ENCODE measurements around the gene SLC25A24.

The SLC25A24 gene

DNA sequence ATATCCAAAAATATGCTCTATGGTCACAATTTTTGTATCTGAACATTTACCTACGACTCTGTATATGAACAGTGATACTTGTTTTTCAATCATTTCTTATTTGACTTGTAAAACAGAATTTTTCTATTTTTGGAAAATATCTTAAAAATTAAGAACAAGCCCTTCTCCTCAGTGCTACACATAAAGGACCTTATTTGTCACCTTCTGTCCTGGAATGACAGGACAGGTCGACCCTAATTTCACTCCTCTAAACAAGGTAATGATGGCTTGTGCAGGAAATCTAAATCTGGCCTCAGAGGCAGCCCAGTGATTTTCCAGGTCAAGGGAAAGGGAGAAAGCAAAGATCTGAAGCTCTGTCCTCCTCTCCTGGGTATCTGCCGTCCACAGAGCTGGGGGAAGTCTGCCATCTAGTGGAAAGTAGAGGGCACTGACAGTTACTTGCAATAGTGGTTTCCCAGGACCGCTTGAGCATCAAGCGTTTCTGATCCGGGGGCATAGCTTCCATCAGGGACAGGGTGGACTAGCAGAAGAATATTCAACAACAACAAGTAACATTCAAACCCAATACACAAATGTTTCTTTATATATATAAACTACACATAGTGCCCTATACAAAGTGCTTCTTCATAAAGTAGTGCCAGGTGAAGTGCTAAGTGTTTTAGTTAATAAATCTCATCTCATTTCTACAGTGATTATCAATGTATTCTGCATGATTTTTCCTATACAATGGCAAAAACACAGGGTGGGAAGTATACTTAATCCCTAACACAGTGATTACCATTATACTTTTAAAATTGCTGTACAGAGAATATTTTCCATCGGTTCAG is 74.6 kb downstream of the SLC25A24 start:
- Mint-ChIP-seq H3K4me3 (no peak overlapping the region), H3K27ac (no peak overlapping the region), H3K9me3 (no peaks in the 10 kb centered on the region), H3K36me3 (no peaks in the 10 kb centered on the region), H3K27me3 (no peaks in the 10 kb centered on the region), H3K4me1 (peaks cover 12% of the 10 kb centered on the region)

DNA sequence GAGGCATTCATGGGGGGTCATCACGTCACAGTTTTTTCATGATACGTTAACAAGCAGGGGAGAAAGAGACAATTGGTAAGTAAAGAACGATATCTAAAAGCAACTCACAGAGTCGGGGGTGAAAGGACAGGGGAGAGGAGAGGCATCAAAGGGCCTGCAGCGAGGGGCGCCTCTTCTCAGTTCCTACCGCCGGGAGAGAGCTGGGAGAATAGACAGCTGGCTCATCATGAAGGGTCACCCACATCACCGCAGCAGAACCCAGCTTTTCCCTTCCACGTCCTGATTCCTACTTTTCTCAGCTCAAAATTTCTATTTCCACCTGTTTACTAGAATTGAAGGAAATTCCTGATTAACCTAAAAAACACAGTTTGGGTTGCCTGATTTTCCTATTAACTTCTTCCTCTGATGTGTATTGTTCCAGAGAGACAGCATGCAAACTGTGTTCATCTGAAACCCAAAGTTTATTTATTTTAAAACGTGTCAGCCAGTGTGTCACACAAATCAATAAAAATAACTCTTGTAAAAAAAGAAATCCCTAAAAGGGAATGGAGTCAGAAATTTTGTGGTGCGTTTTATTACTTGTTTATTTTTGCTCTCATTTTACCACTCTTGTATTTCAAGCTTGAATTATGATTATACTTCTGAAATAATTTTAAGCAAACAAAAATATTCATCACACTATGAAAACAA is 75.4 kb downstream of the SLC25A24 start:
- peaks cover 19% of the 10 kb centered on the region for H3K4me1 Mint-ChIP-seq
- H3K27me3 Mint-ChIP-seq, result no peaks in the 10 kb centered on the region
- no peak overlapping the region for H3K27ac Mint-ChIP-seq
- no peak overlapping the region for H3K4me3 Mint-ChIP-seq
- H3K36me3 Mint-ChIP-seq, result no peaks in the 10 kb centered on the region
- H3K9me3 Mint-ChIP-seq, result no peaks in the 10 kb centered on the region

DNA sequence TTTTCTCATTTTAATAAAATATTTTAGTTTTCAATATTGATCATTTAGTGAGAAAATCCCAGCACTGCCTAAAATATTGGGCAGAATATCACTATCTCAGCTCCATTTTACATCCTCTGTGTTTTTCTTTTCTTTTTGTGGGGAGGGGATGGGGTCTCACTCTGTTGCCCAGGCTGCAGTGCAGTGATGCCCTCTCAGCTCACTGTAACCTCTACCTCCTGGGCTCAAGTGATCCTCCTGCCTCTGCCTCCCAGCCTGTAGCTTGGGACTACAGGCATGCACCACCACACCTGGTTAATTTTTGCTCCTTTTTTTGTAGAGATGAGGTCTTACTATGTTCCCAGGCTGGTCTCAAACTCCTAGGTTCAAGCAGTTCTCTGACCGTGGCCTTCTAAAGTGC is 76.1 kb downstream of the SLC25A24 start:
- Mint-ChIP-seq H3K27ac (no peak overlapping the region), H3K27me3 (no peaks in the 10 kb centered on the region), H3K9me3 (no peaks in the 10 kb centered on the region), H3K4me3 (no peak overlapping the region), H3K4me1 (peaks cover 25% of the 10 kb centered on the region), H3K36me3 (no peaks in the 10 kb centered on the region)

DNA sequence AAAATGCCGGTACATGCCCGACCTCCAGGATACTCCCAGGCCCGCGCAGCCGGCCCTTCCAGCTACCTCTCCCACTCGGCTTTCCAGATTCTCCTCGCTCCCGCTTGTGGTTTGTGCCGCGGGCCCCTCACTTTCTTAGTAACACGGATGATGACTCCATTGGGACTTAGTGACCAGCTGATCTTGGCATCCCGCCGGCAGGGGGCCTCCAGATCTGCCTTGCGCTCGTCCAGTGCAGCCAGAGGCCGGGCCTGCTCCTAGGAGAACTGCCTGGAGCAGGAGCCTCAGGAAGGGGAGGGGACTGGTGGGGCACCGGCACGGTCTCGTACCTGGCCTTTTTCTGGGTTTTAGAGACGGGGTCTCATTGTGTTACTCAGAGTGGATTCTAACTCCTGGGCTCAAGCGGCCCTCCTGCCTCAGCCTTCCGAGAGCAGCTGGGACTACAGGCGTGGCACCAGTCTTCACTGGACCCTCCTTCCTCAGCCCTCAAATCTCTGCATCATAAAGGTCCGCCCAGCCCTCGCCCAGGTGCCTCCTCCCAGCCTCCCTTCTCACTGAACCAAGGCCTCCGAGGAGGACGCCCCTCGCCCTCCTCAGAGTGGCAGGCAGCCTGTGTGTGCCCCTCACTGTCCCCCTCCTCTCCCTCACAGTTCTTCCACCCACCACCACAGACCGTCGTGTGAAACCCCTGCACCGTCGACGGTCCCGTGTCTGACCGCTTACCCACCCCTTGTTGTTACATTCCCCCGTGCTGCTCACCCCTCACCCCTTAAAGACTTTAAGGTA is 78.6 kb downstream of the SLC25A24 start:
- Mint-ChIP-seq H3K4me3 (no peak overlapping the region), H3K36me3 (no peaks in the 10 kb centered on the region), H3K27me3 (no peaks in the 10 kb centered on the region), H3K4me1 (peaks cover 36% of the 10 kb centered on the region), H3K9me3 (no peaks in the 10 kb centered on the region), H3K27ac (no peak overlapping the region)

DNA sequence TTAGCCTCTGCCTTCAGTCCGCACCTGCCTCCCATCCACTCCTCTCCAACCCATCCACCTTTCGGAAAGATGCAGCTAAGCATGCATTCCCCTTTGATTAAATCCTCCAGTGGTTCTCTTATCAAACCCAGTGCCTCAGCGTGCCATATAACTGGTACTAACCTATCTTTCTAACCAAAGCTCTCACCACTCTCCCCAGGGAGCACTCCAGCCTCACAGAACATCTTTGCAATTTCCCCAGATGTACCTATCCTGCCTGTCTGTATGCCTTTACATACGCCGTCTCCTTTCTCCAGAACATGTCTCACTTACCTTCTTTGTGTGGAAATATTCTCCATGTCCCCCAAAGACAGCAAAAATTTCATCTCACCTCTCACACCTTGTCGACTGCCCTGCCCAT is 80.0 kb downstream of the SLC25A24 start:
- Mint-ChIP-seq H3K27me3 (no peaks in the 10 kb centered on the region), H3K4me3 (no peak overlapping the region), H3K36me3 (no peaks in the 10 kb centered on the region), H3K4me1 (peaks cover 30% of the 10 kb centered on the region), H3K27ac (peak overlapping the region; percentile 8), H3K9me3 (no peaks in the 10 kb centered on the region)

DNA sequence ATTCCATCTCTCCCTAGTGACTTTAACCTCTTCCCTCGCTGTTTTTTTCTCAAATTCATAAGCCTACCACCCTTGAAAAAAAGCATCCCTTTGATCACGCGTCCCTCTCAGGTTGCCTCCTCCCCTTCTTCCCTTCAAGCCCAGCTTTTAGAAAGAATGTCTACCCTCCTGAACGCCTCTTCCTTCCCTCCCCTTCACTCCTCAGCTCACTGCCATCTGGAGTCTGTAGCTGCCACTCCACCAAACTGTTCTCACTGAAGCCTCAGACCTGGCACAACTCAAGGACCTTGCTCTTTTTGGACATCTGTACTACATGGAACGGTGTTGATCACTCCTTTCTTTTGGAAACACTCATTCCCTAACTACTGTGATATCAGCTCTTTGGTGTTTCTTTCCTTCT is 80.6 kb downstream of the SLC25A24 start:
- H3K27ac Mint-ChIP-seq, result no peak overlapping the region
- no peak overlapping the region for H3K4me3 Mint-ChIP-seq
- H3K36me3 Mint-ChIP-seq, result no peaks in the 10 kb centered on the region
- H3K4me1 Mint-ChIP-seq, result peaks cover 30% of the 10 kb centered on the region
- no peaks in the 10 kb centered on the region for H3K27me3 Mint-ChIP-seq
- no peaks in the 10 kb centered on the region for H3K9me3 Mint-ChIP-seq

DNA sequence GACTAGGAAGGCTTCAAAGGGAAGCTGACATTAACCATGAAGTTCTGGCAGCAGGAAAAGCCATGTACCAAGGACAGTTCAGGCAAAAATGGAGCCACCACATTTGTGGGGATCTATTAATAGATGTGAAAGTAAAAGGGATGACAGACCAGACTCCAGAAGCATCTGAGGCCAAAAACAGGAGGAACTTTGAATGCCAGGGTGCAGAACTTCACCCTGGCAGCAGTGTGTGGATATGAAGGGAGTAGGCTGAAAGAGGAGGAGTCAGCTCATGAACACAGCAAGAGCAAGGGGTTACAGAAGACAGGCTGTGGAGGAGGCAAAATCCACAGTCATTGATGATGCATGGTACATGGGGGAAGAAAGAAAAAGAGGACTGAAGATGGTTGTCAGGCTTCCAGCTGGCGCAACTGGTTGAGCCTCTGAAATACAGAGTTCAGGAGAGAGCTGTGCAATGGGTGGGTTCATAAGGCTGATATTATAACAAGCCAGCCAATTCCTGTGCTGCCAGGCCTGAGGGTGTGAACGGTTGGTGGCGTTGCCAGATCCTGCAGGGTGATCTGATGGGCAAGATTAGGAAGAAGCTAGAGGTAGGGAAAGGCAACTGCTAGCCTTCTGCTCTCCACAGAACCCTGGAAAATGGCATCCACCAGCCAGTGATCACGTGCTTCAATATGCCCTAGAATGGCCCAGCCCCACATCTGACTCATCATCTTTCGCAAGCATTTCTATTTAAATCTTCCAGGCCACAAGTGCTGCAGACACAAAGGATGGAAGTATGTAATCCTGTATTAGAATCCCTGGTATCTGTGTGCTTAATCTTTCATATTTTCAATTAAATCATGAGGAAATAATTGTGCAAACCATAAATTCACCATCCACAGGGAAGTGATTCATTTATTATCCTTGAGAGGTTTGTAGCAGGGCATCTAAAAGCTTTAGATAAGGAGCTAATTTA is 81.9 kb downstream of the SLC25A24 start:
- peaks cover 30% of the 10 kb centered on the region for H3K4me1 Mint-ChIP-seq
- H3K27me3 Mint-ChIP-seq, result no peaks in the 10 kb centered on the region
- no peak overlapping the region for H3K4me3 Mint-ChIP-seq
- no peaks in the 10 kb centered on the region for H3K36me3 Mint-ChIP-seq
- no peaks in the 10 kb centered on the region for H3K9me3 Mint-ChIP-seq
- peak overlapping the region; percentile 21 for H3K27ac Mint-ChIP-seq

DNA sequence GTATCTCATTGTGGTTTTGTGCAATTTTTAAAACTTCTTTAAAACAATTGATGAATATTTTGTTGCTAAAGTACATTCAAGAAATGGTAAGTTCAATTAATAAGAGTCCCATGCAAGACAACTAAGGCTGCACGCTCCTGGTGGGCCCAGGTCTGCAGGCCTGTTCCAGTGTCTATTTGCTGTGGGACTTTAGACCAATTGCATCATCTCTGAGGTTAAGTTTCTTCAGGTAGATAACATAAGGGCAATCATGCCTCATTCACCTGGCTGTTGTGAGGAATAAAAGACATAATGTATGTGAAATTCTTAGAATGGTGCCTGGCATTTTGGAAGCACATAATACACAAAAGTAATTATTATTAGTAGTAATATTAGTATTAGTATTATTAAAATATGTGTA is 82.9 kb downstream of the SLC25A24 start:
- peaks cover 27% of the 10 kb centered on the region for H3K4me1 Mint-ChIP-seq
- H3K36me3 Mint-ChIP-seq, result no peaks in the 10 kb centered on the region
- no peak overlapping the region for H3K4me3 Mint-ChIP-seq
- no peaks in the 10 kb centered on the region for H3K27me3 Mint-ChIP-seq
- no peak overlapping the region for H3K27ac Mint-ChIP-seq
- H3K9me3 Mint-ChIP-seq, result no peaks in the 10 kb centered on the region

DNA sequence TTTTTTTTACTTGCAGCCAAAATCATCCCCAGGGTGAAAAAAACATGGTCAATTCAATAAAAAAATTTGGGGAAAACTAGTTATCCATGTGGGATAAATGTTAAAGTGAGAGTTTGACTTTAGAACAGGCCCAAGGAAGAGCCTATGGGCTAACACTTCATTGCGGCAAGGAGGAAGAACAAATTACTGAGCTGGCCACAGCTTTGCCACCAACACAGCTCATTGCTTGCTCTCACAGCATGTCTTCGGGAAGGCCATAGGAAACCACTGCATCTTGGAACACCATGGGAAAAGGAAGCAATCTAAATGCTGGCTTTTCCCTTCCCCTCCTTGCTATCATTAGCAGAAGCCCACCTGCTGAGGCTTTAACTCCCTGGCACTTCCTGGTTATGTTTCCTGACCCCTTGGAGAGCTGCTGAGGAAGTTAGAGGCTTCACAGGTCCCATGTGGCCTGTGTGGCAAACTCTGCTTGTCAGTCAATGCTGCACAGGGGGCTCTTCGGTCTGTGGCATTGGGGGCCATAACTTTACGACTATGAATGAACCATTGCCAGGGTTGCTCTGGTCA is 86.0 kb downstream of the SLC25A24 start:
- Mint-ChIP-seq H3K9me3 (no peaks in the 10 kb centered on the region), H3K4me3 (no peak overlapping the region), H3K36me3 (no peaks in the 10 kb centered on the region), H3K27ac (no peak overlapping the region), H3K4me1 (peaks cover 18% of the 10 kb centered on the region), H3K27me3 (no peaks in the 10 kb centered on the region)

DNA sequence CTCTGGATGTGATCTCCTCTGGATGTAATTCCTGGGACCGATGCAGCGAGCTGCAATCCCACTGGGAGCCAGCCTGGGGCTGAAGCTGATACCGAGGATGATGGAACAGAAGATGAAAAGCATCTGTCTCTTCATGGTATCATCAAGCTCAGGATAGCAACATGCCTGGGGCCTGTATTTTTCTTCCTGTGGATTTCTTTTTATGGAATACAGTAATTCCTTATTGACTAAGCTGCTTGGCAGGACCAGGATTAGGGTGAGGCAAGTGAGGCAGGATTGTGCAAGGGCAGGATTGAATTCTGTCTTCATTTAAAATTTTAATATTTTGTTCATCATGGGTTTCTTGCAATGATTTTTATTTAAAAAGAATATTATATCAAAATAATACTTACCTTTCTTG is 86.6 kb downstream of the SLC25A24 start:
- Mint-ChIP-seq H3K4me3 (no peak overlapping the region), H3K27ac (no peak overlapping the region)

DNA sequence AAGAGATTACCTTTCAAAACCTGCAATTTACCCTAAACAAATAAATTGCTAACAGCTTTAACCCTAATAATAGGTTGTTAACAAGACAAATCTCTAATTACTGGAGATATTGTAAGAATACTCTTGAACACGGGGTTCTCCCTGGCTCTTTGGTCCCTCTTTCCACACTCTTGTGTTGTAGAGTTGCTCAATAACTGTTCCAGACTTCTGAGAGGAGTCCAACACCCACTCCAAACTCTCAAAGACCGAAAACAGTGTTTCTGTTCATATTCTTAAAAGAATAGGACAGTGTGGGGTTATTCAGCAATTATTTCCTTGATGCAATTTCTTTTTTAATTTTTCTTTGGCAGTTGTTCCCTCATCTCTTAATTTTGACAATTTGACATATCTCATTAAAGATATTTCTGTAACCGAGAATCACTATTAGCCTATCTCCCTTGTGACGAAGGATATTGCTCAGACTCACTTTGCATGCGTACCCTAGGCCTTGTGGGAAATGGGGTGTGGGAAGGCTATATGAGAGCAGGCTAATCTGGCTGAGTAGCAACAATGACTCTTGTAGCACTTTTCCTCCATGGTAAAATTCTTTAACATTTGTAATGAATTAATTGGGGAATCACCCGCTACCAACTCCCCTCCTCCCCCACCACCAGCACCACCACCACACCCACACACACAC is 90.7 kb downstream of the SLC25A24 start:
- H3K4me1 Mint-ChIP-seq, result peaks cover 23% of the 10 kb centered on the region
- no peak overlapping the region for H3K27ac Mint-ChIP-seq
- H3K27me3 Mint-ChIP-seq, result no peaks in the 10 kb centered on the region

More for the DNA sequence above, 86.6 kb downstream of the SLC25A24 start:
- H3K9me3 Mint-ChIP-seq, result no peaks in the 10 kb centered on the region
- no peaks in the 10 kb centered on the region for H3K27me3 Mint-ChIP-seq
- H3K4me1 Mint-ChIP-seq, result peaks cover 16% of the 10 kb centered on the region
- no peaks in the 10 kb centered on the region for H3K36me3 Mint-ChIP-seq

DNA sequence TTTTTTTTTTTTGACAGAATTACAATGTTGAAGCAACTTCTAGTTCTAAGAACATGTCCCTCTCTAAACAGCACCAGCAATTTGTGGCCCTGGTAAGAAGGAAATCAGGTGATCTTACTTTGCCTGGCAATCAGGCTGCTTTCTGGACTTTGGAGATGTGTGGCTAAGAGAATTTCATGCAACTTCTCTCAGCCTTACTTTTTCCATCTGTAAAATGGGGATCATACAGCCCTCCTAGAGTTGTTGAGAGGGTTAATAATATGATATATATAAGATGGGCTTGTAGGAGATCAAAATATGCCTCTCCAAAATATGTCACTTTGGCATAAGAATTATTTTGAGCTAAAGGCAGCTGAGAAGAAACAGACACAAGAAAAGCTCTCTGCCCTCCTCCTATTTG is 92.0 kb downstream of the SLC25A24 start:
- Mint-ChIP-seq H3K27me3 (no peaks in the 10 kb centered on the region), H3K27ac (no peak overlapping the region), H3K4me3 (no peak overlapping the region), H3K4me1 (peaks cover 23% of the 10 kb centered on the region), H3K36me3 (no peaks in the 10 kb centered on the region), H3K9me3 (peaks cover 10% of the 10 kb centered on the region)

More for the DNA sequence above, 90.7 kb downstream of the SLC25A24 start:
- H3K36me3 Mint-ChIP-seq, result no peaks in the 10 kb centered on the region
- no peak overlapping the region for H3K4me3 Mint-ChIP-seq
- H3K9me3 Mint-ChIP-seq, result no peaks in the 10 kb centered on the region

DNA sequence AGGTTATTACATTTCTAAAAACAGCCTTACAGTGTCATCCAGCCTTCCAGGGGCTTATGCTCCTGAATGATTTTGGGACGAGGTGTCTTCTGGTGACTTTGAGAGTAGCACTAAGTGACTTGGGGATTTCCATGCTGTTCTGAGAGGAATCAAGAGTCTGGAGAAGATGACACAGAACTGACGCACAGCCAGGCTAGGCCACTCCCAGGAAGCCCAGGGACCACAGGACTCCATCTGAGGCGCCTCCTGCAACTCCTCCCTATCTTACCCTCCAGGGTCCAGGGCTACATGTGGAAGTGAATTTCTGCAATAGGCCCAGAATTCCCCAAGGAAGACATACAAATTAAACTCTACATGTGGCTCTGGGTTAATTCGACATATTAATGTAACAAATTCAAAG is 92.5 kb downstream of the SLC25A24 start:
- Mint-ChIP-seq H3K4me3 (peak overlapping the region; percentile 65), H3K36me3 (no peaks in the 10 kb centered on the region), H3K4me1 (peaks cover 23% of the 10 kb centered on the region), H3K27me3 (no peaks in the 10 kb centered on the region), H3K27ac (peak overlapping the region; percentile 89), H3K9me3 (peaks cover 10% of the 10 kb centered on the region)

DNA sequence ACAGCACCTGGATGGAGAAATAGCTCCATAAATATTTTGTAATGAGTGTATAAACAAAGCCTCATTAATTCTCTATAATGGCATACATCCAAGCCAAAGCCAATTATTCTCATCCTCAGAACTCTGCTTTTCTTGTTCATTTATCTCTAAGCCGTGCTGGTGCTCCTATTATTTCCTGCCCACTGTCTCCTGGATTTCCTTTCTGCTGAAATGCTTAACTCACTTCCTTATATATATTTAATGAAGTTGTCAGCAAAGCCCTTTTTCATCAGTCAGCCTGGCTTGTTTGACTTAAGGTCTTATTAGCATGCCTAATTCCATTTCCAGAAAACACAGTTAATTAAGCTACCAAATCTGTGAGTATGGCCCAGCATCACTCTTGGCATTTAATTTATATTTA is 93.4 kb downstream of the SLC25A24 start:
- peaks cover 10% of the 10 kb centered on the region for H3K9me3 Mint-ChIP-seq
- H3K4me1 Mint-ChIP-seq, result peaks cover 17% of the 10 kb centered on the region
- H3K36me3 Mint-ChIP-seq, result no peaks in the 10 kb centered on the region
- no peaks in the 10 kb centered on the region for H3K27me3 Mint-ChIP-seq
- no peak overlapping the region for H3K4me3 Mint-ChIP-seq
- H3K27ac Mint-ChIP-seq, result no peak overlapping the region

Measured in activated naive CD4-positive, alpha-beta T cell treated with anti-CD3 and anti-CD28 coated beads, Interleukin-2, amount 50 U/mL, for 24 hours (primary cell).